Measurements from ENCODE around the gene ZNF654. TPM values are rescaled to one million over a fixed set of nuclear protein-coding genes. Genes with fewer than 3 reads are reported as not detected.

Gene ZNF654
- total RNA-seq, 1 experiment from 2014 or later = 7.0 TPM

DNA sequence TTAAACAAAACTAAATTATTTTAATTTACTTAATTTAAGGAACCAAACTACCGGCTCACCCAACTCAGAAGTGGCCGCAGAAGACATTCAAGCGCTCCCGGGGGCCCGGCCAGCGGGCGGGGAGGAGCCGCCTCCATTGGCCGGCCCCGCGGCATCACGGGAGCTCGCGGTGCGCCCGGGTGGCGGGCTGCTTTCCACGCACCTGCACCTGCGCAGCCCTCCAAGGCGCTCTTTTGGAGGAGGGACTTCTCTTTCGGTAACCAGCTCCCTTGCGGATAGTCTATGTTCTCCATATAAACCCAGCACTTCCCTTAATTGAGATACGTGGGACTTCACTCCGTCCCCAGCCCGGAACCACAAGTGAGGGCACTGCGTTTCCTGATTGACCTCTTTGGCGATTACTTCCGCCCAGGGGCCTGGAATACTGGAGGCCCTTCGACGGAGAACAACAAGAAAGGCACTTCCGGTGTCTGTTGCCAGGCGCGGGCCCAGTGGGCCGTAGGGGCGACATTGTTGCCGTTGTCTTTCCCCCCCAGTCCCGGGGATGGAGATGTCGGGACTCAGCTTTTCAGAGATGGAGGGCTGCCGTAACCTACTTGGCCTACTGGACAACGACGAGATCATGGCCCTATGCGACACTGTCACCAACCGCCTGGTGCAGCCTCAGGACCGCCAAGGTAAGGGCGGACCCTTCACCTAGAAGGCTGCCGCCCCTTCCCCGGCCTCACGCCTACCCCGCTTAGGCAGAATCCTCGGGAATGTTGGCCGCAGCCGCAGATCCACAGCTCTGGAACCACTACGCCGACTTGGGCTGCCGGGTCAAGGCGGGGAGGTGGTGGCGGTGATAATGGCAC, 90.7 kb downstream of the ZNF654 start, which contains the start of gene C3orf38 (continued):
- peak; percentile 84; the same call in 1 of the 2 replicates for TF ChIP-seq CBX3 (IDR thresholded peaks at IDR 0.05; ENCODE audit: low read depth)
- TF ChIP-seq, protein P1, sequence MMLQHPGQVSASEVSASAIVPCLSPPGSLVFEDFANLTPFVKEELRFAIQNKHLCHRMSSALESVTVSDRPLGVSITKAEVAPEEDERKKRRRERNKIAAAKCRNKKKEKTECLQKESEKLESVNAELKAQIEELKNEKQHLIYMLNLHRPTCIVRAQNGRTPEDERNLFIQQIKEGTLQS (IDR thresholded peaks at IDR 0.05) = no peak
- no peak for TF ChIP-seq CEBPB (IDR thresholded peaks at IDR 0.05; ENCODE audit: low read depth)
- TF ChIP-seq SRF (IDR thresholded peaks at IDR 0.05; ENCODE audit: low read depth) = peak; percentile 77; the same call in 1 of the 2 replicates
- TF ChIP-seq EZH2phosphoT487 (IDR thresholded peaks at IDR 0.05; ENCODE audit: borderline replicate concordance) = no peak

DNA sequence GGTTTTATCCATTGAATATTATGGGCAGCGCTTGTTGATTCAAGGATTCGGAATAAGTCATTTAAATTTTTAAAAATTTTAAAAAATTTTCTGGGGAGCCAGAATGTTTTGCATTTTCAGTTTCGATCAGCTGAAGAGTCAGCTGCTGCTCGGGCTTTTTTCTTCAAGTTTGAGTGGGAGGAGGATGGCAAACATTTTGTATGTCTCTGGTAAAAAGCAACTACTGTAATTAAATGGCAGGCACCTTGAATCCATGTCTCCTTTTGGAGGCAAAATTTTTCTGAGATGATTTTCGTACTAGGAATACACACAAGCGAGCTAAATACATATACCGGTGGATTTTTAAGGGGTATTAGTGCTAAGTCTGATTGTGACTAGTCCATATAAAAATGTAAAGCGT, 91.3 kb downstream of the ZNF654 start:
- no peaks in the 10 kb centered on the region for H3K9me2 ChIP-seq (ENCODE audit: insufficient read depth)
- H4K20me1 ChIP-seq (ENCODE audit: insufficient read depth) = no peaks in the 10 kb centered on the region
- RAD21 ChIA-PET (ENCODE audit: low non-redundant PET in 1 of 2, low total read pairs in 2 of 2, uncharacterized antibody in 2 of 2, unreplicated experiment in 2 of 2) = no interaction called here
- H3K4me2 ChIP-seq (ENCODE audit: low read length) = peak overlapping the region; percentile 89
- peak overlapping the region; percentile 87 for H2AFZ ChIP-seq (ENCODE audit: low read depth, low read length, poor library complexity, severe bottlenecking)
- peak overlapping the region; percentile 89 for H3K9ac ChIP-seq (ENCODE audit: low read length)
- no peaks in the 10 kb centered on the region for H3K27me3 ChIP-seq (ENCODE audit: insufficient read depth, low read length)
- no peaks in the 10 kb centered on the region for H3K9me3 ChIP-seq (ENCODE audit: control insufficient read depth in 1 of 2, insufficient read depth in 1 of 2, low read depth in 1 of 2, low read length in 2 of 2)
- CTCF ChIA-PET = interaction anchor here (1.1 kb wide), 1 partner anchor 10 kb away, joined by 4 read pairs; no protein-coding TSS in a partner anchor
- peak overlapping the region; percentile 95 to 98 for H3K4me3 ChIP-seq (replicated peaks in 1 of 2; ENCODE audit: low read depth in 1 of 2, low read length in 2 of 2)
- intact Hi-C loops (cut with micrococcal nuclease) = no loop called here
- H3K79me2 ChIP-seq (ENCODE audit: insufficient read depth, low read length) = peaks cover 84% of the 10 kb centered on the region
- DNase-seq (ENCODE audit: low read depth, low spot score) (no peak), ATAC-seq (no peak)
- H3K4me1 ChIP-seq (ENCODE audit: control insufficient read depth in 1 of 2, insufficient read depth in 2 of 2, low read length in 2 of 2) = peaks cover 2 to 21% of the 10 kb centered on the region in 2 experiments; a peak in 3 of 4 replicates
- H3K27ac ChIP-seq (ENCODE audit: low read depth, low read length) = peak overlapping the region; percentile 98
- POLR2A ChIA-PET = no interaction called here
- BruUV-seq (replicated peaks) = no TSS peak
- H3K36me3 ChIP-seq (ENCODE audit: control insufficient read depth in 1 of 2, insufficient read depth in 2 of 2, low read length in 2 of 2) = peaks cover 4 to 18% of the 10 kb centered on the region in 2 experiments; a peak in 3 of 4 replicates
- TF ChIP-seq CBX3 (IDR thresholded peaks at IDR 0.05; ENCODE audit: low read depth) (no peak), ZNF274 (IDR thresholded peaks at IDR 0.05; ENCODE audit: low read depth, low read length) (no peak), ZFX (IDR thresholded peaks at IDR 0.05) (no peak), CEBPB (IDR thresholded peaks at IDR 0.05; ENCODE audit: low read depth) (no peak), EZH2 (IDR thresholded peaks at IDR 0.05) (no peak), JUND (IDR thresholded peaks at IDR 0.05) (no peak), RAD21 (IDR thresholded peaks at IDR 0.05; ENCODE audit: low read depth) (no peak), SRF (IDR thresholded peaks at IDR 0.05; ENCODE audit: low read depth) (no peak), SIN3A (IDR thresholded peaks at IDR 0.05; ENCODE audit: low read depth) (no peak), ELF1 (IDR thresholded peaks at IDR 0.05; ENCODE audit: borderline replicate concordance, low read depth) (no peak), YY1 (IDR thresholded peaks at IDR 0.05; ENCODE audit: extremely low read depth, insufficient replicate concordance, low read depth, low read length) (no peak), POLR2AphosphoS5 (IDR thresholded peaks at IDR 0.05; ENCODE audit: low read depth, low read length) (no peak)
- TF ChIP-seq, protein P2, sequence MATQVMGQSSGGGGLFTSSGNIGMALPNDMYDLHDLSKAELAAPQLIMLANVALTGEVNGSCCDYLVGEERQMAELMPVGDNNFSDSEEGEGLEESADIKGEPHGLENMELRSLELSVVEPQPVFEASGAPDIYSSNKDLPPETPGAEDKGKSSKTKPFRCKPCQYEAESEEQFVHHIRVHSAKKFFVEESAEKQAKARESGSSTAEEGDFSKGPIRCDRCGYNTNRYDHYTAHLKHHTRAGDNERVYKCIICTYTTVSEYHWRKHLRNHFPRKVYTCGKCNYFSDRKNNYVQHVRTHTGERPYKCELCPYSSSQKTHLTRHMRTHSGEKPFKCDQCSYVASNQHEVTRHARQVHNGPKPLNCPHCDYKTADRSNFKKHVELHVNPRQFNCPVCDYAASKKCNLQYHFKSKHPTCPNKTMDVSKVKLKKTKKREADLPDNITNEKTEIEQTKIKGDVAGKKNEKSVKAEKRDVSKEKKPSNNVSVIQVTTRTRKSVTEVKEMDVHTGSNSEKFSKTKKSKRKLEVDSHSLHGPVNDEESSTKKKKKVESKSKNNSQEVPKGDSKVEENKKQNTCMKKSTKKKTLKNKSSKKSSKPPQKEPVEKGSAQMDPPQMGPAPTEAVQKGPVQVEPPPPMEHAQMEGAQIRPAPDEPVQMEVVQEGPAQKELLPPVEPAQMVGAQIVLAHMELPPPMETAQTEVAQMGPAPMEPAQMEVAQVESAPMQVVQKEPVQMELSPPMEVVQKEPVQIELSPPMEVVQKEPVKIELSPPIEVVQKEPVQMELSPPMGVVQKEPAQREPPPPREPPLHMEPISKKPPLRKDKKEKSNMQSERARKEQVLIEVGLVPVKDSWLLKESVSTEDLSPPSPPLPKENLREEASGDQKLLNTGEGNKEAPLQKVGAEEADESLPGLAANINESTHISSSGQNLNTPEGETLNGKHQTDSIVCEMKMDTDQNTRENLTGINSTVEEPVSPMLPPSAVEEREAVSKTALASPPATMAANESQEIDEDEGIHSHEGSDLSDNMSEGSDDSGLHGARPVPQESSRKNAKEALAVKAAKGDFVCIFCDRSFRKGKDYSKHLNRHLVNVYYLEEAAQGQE (IDR thresholded peaks at IDR 0.05; ENCODE audit: low read depth) = no peak
- TF ChIP-seq, protein P3, sequence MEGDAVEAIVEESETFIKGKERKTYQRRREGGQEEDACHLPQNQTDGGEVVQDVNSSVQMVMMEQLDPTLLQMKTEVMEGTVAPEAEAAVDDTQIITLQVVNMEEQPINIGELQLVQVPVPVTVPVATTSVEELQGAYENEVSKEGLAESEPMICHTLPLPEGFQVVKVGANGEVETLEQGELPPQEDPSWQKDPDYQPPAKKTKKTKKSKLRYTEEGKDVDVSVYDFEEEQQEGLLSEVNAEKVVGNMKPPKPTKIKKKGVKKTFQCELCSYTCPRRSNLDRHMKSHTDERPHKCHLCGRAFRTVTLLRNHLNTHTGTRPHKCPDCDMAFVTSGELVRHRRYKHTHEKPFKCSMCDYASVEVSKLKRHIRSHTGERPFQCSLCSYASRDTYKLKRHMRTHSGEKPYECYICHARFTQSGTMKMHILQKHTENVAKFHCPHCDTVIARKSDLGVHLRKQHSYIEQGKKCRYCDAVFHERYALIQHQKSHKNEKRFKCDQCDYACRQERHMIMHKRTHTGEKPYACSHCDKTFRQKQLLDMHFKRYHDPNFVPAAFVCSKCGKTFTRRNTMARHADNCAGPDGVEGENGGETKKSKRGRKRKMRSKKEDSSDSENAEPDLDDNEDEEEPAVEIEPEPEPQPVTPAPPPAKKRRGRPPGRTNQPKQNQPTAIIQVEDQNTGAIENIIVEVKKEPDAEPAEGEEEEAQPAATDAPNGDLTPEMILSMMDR (IDR thresholded peaks at IDR 0.05 in 2 of 3, conservative IDR thresholded peaks at IDR 0.05 in 1 of 3; ENCODE audit: borderline replicate concordance in 1 of 3, insufficient read depth in 1 of 3, low read depth in 2 of 3, low read length in 2 of 3) = no peak
- TF ChIP-seq, protein P4, sequence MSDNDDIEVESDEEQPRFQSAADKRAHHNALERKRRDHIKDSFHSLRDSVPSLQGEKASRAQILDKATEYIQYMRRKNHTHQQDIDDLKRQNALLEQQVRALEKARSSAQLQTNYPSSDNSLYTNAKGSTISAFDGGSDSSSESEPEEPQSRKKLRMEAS (IDR thresholded peaks at IDR 0.05) = no peak

Measured in HCT116 (cell line).